GM04504 (cell line): ENCODE data around the gene KLHL22.
"Not testable (repeated sequence)": the region's sequence is repeated elsewhere in the genome, so short reads cannot be mapped to it uniquely, and the experiment has no call there.

Experiments used
- DNase-seq: peaks from one replicate; pipeline ENCODE4 v3.0.0-alpha.2; 2012; ENCODE audit warnings: low read depth

KLHL22 gene, protein sequence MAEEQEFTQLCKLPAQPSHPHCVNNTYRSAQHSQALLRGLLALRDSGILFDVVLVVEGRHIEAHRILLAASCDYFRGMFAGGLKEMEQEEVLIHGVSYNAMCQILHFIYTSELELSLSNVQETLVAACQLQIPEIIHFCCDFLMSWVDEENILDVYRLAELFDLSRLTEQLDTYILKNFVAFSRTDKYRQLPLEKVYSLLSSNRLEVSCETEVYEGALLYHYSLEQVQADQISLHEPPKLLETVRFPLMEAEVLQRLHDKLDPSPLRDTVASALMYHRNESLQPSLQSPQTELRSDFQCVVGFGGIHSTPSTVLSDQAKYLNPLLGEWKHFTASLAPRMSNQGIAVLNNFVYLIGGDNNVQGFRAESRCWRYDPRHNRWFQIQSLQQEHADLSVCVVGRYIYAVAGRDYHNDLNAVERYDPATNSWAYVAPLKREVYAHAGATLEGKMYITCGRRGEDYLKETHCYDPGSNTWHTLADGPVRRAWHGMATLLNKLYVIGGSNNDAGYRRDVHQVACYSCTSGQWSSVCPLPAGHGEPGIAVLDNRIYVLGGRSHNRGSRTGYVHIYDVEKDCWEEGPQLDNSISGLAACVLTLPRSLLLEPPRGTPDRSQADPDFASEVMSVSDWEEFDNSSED

GRCh38 chr22:20494978-20495860 is at the start of gene KLHL22:
Gene KLHL22, minus strand, starts transcription at chr22:20495795. Its CDS starts 6,584 bp downstream, at chr22:20489211.
- no peak for DNase-seq

DNA sequence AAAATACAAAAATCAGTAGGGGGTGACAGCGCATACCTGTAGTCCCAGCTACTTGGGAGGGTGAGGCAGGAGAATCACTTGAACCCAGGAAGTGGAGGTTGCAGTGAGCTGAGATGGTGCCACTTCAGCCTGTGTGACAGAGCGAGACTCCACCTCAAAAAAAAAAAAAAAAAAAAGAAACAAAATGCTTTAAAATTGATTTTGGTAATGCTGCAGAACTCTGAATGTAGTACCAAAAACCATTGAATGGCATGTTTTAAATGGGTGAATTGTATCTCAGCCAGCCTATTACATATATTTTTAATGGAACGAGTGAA is 49.7 kb upstream of the KLHL22 start:
- not testable (repeated sequence) for DNase-seq

DNA sequence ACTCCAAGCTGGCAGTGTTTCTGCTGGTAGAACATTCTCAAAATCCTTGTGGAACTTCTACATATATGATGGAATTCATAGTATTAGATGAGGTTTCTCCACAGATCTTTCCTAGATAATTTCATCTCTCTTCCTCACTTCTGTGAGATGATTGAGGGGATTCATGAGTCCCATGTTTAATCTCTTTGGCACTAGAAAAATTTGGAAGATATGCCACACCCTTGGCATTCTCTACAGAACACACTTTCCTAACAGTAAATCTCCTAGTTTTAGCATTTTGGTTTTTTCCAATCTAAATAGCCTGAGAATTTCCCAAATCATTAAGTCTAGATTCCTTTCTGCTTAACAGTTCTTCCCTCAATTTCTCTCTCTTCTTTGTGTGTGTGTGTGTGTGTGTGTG is 47.1 kb upstream of the KLHL22 start:
- no peak for DNase-seq

DNA sequence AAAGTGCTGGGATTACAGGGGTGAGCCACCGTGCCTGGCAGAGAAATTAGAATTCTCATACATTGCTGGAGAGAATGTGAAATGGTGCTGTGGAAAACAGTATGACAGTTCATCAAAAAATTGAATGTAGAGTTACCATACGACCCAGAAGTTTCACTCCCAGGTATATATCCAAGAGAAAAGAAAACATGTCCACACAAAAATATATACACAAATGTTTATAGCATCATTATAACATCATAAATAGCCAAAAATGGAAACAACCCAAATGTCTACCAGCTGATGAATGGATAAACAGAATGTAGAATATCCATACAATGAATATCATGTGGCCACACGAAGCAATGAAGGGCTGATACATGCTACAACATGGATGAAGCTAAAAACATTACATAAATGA is 46.5 kb upstream of the KLHL22 start:
- DNase-seq: no peak

- not testable (repeated sequence) for DNase-seq
Measured at GRCh38 chr22:20538875-20539274, 43.3 kb upstream of the KLHL22 start.

DNA sequence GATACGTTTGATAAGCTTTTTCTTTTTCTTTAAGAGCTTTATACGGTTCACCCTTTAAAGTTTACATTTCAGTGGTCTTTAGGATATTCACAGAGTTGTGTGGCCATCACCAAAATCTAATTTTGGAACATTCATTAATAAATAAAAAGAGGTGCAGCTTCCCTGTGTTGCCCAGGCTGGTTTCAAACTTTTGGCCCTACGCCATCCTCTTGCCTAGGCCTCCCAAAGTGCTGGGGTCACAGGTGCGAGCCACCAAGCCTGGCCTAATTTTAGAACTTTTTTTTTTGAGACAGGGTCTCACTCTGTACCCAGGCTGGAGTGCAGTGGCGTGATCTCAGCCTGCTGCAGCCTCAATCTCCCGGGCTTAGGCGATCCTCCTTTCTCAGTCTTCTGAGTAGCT is 42.4 kb upstream of the KLHL22 start:
- DNase-seq: no peak

DNA sequence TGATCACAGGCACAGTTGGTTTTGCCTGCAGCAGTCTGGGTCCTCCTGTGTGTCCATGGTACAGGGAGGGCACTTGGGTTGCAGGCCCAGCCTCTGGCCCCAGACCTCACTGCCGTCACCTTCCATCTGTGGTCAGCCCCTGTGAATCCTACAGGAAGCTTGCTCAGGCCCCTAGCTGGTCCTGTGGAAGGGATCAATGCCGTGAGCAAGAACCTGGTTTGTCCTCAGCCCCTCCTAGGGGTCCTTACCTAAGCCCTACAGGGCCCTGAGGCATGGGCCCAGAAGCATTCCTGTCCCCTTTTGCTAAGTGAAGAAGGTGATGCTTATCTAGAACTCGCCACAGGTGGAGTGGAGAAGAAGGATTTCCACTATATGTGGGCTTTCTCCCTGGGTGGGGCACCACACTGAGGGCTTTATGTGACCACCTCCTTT is 41.7 kb upstream of the KLHL22 start:
- no peak for DNase-seq

DNA sequence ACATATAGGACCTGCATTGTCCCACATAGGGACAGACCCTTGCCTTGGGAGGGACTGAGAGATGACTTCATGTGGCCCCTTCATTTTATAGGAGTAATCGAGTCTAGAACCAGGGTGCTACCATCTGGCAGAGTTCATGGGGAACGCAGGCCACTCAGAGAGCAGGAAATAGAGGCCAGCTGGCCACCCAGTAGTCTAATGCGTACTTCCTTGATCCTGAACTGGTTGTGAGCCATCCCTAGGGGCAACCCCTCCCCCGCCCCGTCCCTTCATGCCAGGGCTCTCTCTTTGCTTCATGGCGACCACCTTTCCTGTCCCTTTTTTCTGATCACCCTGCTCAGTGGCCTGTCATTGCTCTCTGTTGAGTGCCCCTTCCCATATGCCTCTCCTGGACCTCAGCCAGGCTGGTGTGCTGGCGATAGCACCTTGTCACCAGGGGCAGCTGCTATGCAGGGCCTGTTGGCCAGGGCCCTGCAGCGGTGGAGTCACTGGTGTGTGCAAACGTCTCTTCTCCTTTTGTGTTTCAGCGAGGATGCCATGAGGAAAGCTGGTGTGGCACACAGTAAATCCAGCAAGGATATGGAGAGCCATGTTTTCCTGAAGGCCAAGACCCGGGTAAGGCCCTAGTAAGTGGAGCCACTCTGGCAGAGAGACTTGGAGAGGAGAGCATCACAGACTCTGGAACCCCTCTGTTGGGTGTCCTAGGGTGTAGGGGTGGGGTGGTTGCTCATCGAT is 41.2 kb upstream of the KLHL22 start:
- DNase-seq: no peak

GRCh38 chr22:20533879-20534265 is 38.3 kb upstream of the KLHL22 start:
- no peak for DNase-seq

GRCh38 chr22:20533095-20533878 is 37.7 kb upstream of the KLHL22 start:
- no peak for DNase-seq

DNA sequence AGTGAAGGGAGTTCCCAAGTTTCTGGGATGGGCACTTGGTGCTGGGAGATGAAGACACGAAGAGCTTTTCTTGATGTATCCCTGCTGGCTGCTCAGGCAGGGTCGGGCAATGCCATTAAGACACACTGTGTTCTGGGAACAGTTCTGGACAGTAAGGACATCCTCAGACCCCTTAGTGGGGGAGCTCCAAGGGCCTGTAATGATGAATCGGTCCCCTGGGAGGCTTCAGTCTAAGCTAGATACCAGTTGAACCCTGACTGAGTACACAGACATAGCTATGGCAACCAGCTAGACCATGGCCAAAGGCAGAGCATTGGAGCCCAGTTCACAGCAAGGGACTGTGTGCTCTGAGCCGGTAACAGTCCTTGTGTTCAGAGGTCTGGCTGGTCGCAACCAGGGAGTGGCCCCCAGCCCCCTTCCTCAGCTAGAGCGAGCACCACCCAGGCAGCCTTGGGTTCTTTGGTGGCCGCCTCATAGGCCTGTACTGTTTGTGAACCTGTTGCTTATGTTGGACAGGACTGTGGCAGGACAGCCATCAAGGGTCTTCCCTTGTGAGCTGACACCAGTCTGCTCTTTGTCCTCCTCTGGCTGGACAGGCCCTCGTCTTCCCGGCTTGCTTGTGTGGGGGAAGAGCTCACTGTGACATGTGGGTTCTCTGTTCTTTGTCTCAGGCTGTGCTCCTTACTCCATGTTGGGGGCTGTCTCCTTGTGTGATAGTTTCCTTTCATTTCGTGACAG is 36.8 kb upstream of the KLHL22 start:
- no peak for DNase-seq

DNA sequence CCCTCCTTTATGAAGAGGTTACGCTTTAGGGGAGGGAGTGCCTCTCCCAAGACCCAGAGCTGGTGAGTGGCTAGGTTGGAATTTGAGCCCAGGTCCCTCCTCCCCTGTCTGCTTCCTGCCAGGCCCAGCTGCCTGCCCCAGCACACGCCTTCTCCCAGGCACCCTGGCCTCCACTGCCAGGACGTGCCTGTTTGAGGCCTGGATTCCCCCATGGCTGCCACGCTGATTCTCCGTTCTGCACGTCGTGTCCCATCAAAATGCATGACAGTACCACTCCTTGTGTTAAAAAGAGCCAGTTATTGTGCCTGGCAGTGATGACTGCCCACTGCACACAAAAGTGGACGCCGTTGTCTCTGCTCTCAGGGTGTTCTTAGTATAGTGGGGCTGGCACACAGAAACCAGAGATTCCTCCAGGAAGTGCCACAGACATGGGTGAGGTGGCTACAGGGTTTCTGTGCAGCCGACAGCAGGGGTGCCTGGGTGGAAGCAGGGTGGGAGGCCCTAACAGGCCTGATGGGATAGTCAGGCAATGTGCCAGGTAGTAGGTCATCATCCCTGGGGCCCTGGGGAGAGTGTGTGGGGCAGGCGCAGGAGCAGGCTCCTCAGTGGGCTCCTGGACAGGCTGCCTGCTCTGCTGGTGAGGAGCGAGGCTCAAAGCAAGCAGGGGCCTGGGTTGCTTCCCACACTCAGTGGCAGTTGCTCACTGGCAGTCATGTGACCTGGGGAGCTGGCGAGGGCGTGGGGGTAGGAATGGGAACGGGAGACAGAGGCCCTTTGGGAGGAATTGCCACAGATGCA is 36.0 kb upstream of the KLHL22 start:
- peak; percentile 84 for DNase-seq

DNA sequence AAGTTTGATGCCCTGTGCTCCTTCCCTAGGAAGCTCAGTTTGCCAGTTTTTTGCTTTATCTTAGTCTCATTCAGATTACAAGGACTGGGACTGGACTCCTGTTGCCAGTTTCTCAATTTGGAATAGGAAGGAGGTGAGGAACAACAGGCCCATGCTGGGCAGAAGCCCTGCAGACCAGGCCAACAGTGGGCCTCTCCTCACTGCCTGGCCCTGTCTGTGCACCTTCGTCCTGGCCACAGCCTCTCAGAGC is 35.5 kb upstream of the KLHL22 start:
- no peak for DNase-seq

DNA sequence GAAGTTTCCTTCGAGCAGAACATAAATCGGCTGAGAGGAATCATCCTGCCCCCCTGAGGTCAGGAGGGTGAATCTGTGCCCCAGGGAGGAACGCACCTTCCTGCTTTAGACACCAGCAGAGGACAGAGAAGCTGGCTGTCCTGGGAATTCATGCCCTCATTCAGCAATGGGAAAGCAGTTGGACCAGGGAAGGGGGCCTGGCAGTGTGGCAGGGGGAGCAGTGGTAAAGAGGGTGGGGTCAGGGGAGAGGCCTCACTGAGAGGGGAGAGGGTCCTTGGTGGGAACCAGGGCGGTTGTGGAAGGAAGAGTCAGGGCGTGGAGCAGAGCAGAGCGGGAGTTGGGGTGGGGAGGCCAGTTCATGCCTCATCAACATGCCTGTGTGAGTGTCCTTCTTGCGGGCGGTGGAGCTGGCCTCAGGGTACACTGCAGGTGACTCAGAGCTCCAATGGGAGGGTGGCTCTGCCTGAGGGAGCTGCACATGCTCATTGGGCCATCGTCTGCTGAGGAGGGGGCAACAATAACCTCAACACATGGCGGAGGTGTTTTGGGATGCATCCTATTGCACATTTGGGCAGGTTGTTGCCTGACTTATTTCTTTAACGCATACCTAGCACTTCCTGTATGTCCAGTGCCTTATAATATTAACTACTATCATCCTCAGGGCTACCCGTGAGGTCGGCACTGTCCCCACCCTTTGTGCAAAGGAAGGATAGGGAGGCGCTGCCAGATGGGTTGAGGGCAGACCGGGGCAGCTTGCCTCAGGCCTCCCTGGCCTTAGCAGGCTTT is 35.0 kb upstream of the KLHL22 start:
- peak; percentile 69 for DNase-seq

- no peak for DNase-seq
Measured at GRCh38 chr22:20528405-20528978, 32.9 kb upstream of the KLHL22 start.

- no peak for DNase-seq
Measured at GRCh38 chr22:20526628-20527355, 31.2 kb upstream of the KLHL22 start.

GRCh38 chr22:20526305-20526627 is 30.7 kb upstream of the KLHL22 start:
- no peak for DNase-seq

DNA sequence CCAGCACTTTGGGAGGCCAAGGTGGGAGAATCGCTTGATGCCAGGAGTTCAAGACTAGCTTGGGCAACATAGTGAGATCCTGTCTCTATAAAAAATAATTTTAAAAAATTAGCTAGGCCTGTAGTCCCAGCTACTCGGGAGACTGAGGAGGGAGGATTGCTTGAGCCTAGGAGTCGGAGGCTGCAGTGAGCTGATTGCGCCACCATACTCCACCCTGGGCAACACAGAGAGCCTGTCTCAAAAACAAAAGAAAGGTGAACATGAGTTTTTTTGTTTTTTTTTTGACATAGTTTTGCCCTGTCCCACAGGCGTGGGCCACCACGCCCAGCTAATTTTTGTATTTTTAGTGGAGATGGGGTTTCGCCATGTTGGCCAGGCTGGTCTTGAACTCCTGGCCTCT is 29.5 kb upstream of the KLHL22 start:
- no peak for DNase-seq
